Sigmoid colon (tissue), 7 donors: ENCODE measurements around the gene TMEM168. TPM values are rescaled to one million over a fixed set of nuclear protein-coding genes. Genes with fewer than 3 reads are reported as not detected.

Experiments used
- DNase-seq: peaks from one replicate; pipeline ENCODE4 v3.0.0-alpha.2; 2019
- H3K27ac ChIP-seq, 4 donors: fragments of 200-600 bp; sonication (generic); one replicate each; pipeline ENCODE4 v1.5.1; 2016 to 2019; ENCODE audit warnings: mild to moderate bottlenecking in 1 of 4
- H3K27me3 ChIP-seq, 3 donors: fragments of 200-600 bp; sonication (generic); one replicate each; pipeline ENCODE4 v1.5.1; 2019; ENCODE audit warnings: mild to moderate bottlenecking in 1 of 3
- H3K36me3 ChIP-seq, 4 donors: fragments of 200-600 bp; sonication (generic); one replicate each; pipeline ENCODE4 v1.5.1; 2016 to 2019
- H3K4me1 ChIP-seq, 4 donors: fragments of 200-600 bp; sonication (generic); one replicate each; pipeline ENCODE4 v1.5.1; 2017 to 2019
- H3K4me3 ChIP-seq, 4 donors: fragments of 200-600 bp; sonication (generic); one replicate each; pipeline ENCODE4 v1.5.1; 2017 to 2019; ENCODE audit warnings: mild to moderate bottlenecking in 2 of 4, moderate library complexity in 1 of 4
- H3K9me3 ChIP-seq, 4 donors: fragments of 200-600 bp in 3 of 4; sonication (generic) in 3 of 4; one replicate each; pipeline versions ENCODE4 v1.5.1 to v1.6.1; 2013 to 2019
- CTCF ChIP-seq, 4 experiments: fragments of 450-650 bp in 3 of 4; fragments of 200-600 bp in 1 of 4; IDR thresholded peaks; one replicate each; pipeline ENCODE4 v1.5.1; 2016 to 2019; ENCODE audit warnings: antibody characterized with exemption in 4 of 4, mild to moderate bottlenecking in 3 of 4, moderate library complexity in 2 of 4
- EP300 ChIP-seq, 4 donors: sonication (generic); formaldehyde crosslinking; IDR thresholded peaks; one replicate each; pipeline ENCODE4 v1.6.1; 2017; ENCODE audit warnings: antibody characterized with exemption in 4 of 4
- POLR2A ChIP-seq, 2 donors: fragments of 450-650 bp; IDR thresholded peaks; one replicate each; pipeline ENCODE4 v1.6.1; 2016; ENCODE audit warnings: antibody characterized with exemption in 2 of 2, mild to moderate bottlenecking in 2 of 2, moderate library complexity in 2 of 2
- POLR2AphosphoS5 ChIP-seq, 4 donors: sonication (generic); formaldehyde crosslinking; IDR thresholded peaks; one replicate each; pipeline ENCODE4 v1.6.1; 2017; ENCODE audit warnings: antibody characterized with exemption in 4 of 4
- WGBS, 2 donors: extraction: QIAGEN DNeasy Blood & Tissue Kit; methylation state at CpG; one replicate each; pipeline ENCODE4 v1.1.7; 2013; 5-methylcytosine and 5-hydroxymethylcytosine counted together
- intact Hi-C: fragments of 100-400 bp; cut with DNase I; formaldehyde crosslinking; loops from one replicate; pipeline ENCODE4 v1.15.1; 2023
- polyA plus RNA-seq, 3 donors: library from polyadenylated mRNA; stranded (reverse); fragments of 200-250 nt; gene quantifications; one replicate each; pipeline ENCODE4 v1.2.3, GENCODE V29; 2013
- total RNA-seq, 4 donors: library from RNA; depleted of rRNA; stranded (reverse); fragments of >200 nt; gene quantifications; one replicate each; pipeline ENCODE4 v1.1.0, GENCODE V29; 2016
- donor health status: healthy with polysubstance abuse.
- donor health status: Bipolar disorder and iron deficiency.
- donor health status: healthy.

The TMEM168 gene
- total and polyA plus RNA-seq, 7 donors = 1.2 to 24.3 (median 14.3) TPM

- WGBS, 2 donors = 93 to 98% methylated on average over 6 of the region's 6 CpGs
- intact Hi-C loops = loop anchor here (5.0 kb wide), 1 partner anchor 577 kb away; the partner anchor contains the start of genes DOCK4 and ZNF277
Measured at GRCh38 chr7:112784603-112785002, 5.6 kb downstream of the TMEM168 start.

GRCh38 chr7:112782498-112782897, 7.7 kb downstream of the TMEM168 start:
- TF ChIP-seq POLR2A (IDR thresholded peaks at IDR 0.05) (no peak), EP300 (IDR thresholded peaks at IDR 0.05) (no peak), CTCF (IDR thresholded peaks at IDR 0.05) (no peak), POLR2AphosphoS5 (IDR thresholded peaks at IDR 0.05) (no peak)
- H3K4me1 ChIP-seq = peaks cover 0 to 4% (median 0%) of the 10 kb centered on the region in 4 donors
- H3K27ac ChIP-seq = no peak overlapping the region
- DNase-seq = no peak
- no peaks in the 10 kb centered on the region for H3K27me3 ChIP-seq
- H3K4me3 ChIP-seq = no peak overlapping the region
- peaks cover 0 to 22% (median 2%) of the 10 kb centered on the region in 4 donors for H3K36me3 ChIP-seq
- intact Hi-C loops = no loop called here
- no peaks in the 10 kb centered on the region for H3K9me3 ChIP-seq

More at GRCh38 chr7:112784603-112785002, 5.6 kb downstream of the TMEM168 start:
- no peak overlapping the region for H3K4me3 ChIP-seq
- peaks cover 0 to 15% (median 11%) of the 10 kb centered on the region in 4 donors for H3K4me1 ChIP-seq
- no peaks in the 10 kb centered on the region for H3K27me3 ChIP-seq
- no peaks in the 10 kb centered on the region for H3K9me3 ChIP-seq
- DNase-seq = no peak
- H3K27ac ChIP-seq = no peak overlapping the region
- peaks cover 0 to 22% (median 2%) of the 10 kb centered on the region in 4 donors for H3K36me3 ChIP-seq
- TF ChIP-seq EP300 (IDR thresholded peaks at IDR 0.05) (no peak), POLR2AphosphoS5 (IDR thresholded peaks at IDR 0.05) (no peak), CTCF (IDR thresholded peaks at IDR 0.05) (no peak), POLR2A (IDR thresholded peaks at IDR 0.05) (no peak)

- intact Hi-C loops = no loop called here
- H3K4me3 ChIP-seq = no peak overlapping the region
- WGBS, 2 donors = 20 to 74% methylated on average over 3 of the region's 3 CpGs
- peaks cover 0 to 22% (median 2%) of the 10 kb centered on the region in 4 donors for H3K36me3 ChIP-seq
- H3K27ac ChIP-seq = no peak overlapping the region
- no peaks in the 10 kb centered on the region for H3K27me3 ChIP-seq
- DNase-seq = no peak
- TF ChIP-seq POLR2AphosphoS5 (IDR thresholded peaks at IDR 0.05) (no peak), POLR2A (IDR thresholded peaks at IDR 0.05) (no peak), EP300 (IDR thresholded peaks at IDR 0.05) (no peak), CTCF (IDR thresholded peaks at IDR 0.05) (no peak)
- H3K9me3 ChIP-seq = no peaks in the 10 kb centered on the region
- H3K4me1 ChIP-seq = peaks cover 0 to 4% (median 0%) of the 10 kb centered on the region in 4 donors
Measured at GRCh38 chr7:112781558-112781957, 8.6 kb downstream of the TMEM168 start.

GRCh38 chr7:112781110-112781509, 9.1 kb downstream of the TMEM168 start:
- Histone ChIP-seq H3K9me3 (no peaks in the 10 kb centered on the region), H3K27ac (no peak overlapping the region), H3K36me3 (peaks cover 0 to 22% (median 2%) of the 10 kb centered on the region in 4 donors), H3K4me1 (peaks cover 0 to 4% (median 0%) of the 10 kb centered on the region in 4 donors), H3K27me3 (no peaks in the 10 kb centered on the region), H3K4me3 (no peak overlapping the region)
- TF ChIP-seq CTCF (IDR thresholded peaks at IDR 0.05) = no peak
- TF ChIP-seq POLR2AphosphoS5 (IDR thresholded peaks at IDR 0.05) = no peak
- TF ChIP-seq EP300 (IDR thresholded peaks at IDR 0.05) = no peak
- intact Hi-C loops = no loop called here
- DNase-seq = no peak

- Histone ChIP-seq H3K4me1 (peaks cover 0 to 4% (median 0%) of the 10 kb centered on the region in 4 donors), H3K27ac (no peak overlapping the region), H3K4me3 (no peak overlapping the region), H3K9me3 (no peaks in the 10 kb centered on the region), H3K27me3 (no peaks in the 10 kb centered on the region), H3K36me3 (peaks cover 0 to 22% (median 2%) of the 10 kb centered on the region in 4 donors)
- TF ChIP-seq POLR2A (IDR thresholded peaks at IDR 0.05) (no peak), POLR2AphosphoS5 (IDR thresholded peaks at IDR 0.05) (no peak)
- WGBS, 2 donors = 88 to 91% methylated on average over 4 of the region's 4 CpGs
- no peak for DNase-seq
- intact Hi-C loops = no loop called here
Measured at GRCh38 chr7:112779667-112780066, 10.5 kb downstream of the TMEM168 start.
